Ishikawa (cell line): Measurements from ENCODE around the gene KDSR.

ENCODE experiments used
- CEBPB ChIP-seq: IDR thresholded peaks from 2 replicates; pipeline ENCODE4 v1.6.1; 2012
- CREB1 ChIP-seq: IDR thresholded peaks from 2 replicates; pipeline ENCODE4 v1.6.1; 2012; ENCODE audit warnings: low read depth
- EGR1 ChIP-seq: IDR thresholded peaks from 2 replicates; pipeline ENCODE4 v1.6.1; 2012
- EP300 ChIP-seq: IDR thresholded peaks from 2 replicates; pipeline ENCODE4 v1.6.1; 2012; ENCODE audit warnings: borderline replicate concordance
- FOXM1 ChIP-seq: IDR thresholded peaks from 2 replicates; pipeline ENCODE4 v1.6.1; 2012; ENCODE audit warnings: low read depth, borderline replicate concordance
- MAX ChIP-seq: IDR thresholded peaks from 2 replicates; pipeline ENCODE4 v1.6.1; 2012
- NFIC ChIP-seq: IDR thresholded peaks from 2 replicates; pipeline ENCODE4 v1.6.1; 2012
- RAD21 ChIP-seq: IDR thresholded peaks from 2 replicates; pipeline ENCODE4 v1.6.1; 2012; ENCODE audit warnings: low read depth
- REST ChIP-seq: IDR thresholded peaks from 2 replicates; pipeline ENCODE4 v1.6.1; 2012; ENCODE audit warnings: low read depth, mild to moderate bottlenecking
- TAF1 ChIP-seq: IDR thresholded peaks from 2 replicates; pipeline ENCODE4 v1.6.1; 2012; ENCODE audit warnings: low read depth, mild to moderate bottlenecking
- TCF12 ChIP-seq: IDR thresholded peaks from 2 replicates; pipeline ENCODE4 v1.6.1; 2012; ENCODE audit warnings: low read depth
- TEAD4 ChIP-seq: IDR thresholded peaks from 2 replicates; pipeline ENCODE4 v1.6.1; 2012
- YY1 ChIP-seq: IDR thresholded peaks from 2 replicates; pipeline ENCODE4 v1.6.1; 2012; ENCODE audit warnings: low read depth
- ZBTB7A ChIP-seq: IDR thresholded peaks from 2 replicates; pipeline ENCODE4 v1.6.1; 2012; ENCODE audit warnings: low read depth
- TF ChIP-seq, protein P1 (sequence below): IDR thresholded peaks from 2 replicates; pipeline ENCODE4 v1.6.1; 2012

The KDSR gene

GRCh38 chr18:63284173-63284799, 82.7 kb downstream of the KDSR start:
- TF ChIP-seq CREB1, result no peak
- TF ChIP-seq YY1, result no peak
- TF ChIP-seq, protein P1, sequence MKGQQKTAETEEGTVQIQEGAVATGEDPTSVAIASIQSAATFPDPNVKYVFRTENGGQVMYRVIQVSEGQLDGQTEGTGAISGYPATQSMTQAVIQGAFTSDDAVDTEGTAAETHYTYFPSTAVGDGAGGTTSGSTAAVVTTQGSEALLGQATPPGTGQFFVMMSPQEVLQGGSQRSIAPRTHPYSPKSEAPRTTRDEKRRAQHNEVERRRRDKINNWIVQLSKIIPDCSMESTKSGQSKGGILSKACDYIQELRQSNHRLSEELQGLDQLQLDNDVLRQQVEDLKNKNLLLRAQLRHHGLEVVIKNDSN, result no peak
- no peak for TF ChIP-seq TEAD4
- no peak for TF ChIP-seq REST
- no peak for TF ChIP-seq NFIC
- TF ChIP-seq CEBPB, result no peak
- TF ChIP-seq EP300, result no peak
- no peak for TF ChIP-seq ZBTB7A
- TF ChIP-seq RAD21, result no peak
- TF ChIP-seq EGR1, result no peak
- TF ChIP-seq FOXM1, result no peak
- no peak for TF ChIP-seq TAF1
- no peak for TF ChIP-seq TCF12
- TF ChIP-seq MAX, result no peak

DNA sequence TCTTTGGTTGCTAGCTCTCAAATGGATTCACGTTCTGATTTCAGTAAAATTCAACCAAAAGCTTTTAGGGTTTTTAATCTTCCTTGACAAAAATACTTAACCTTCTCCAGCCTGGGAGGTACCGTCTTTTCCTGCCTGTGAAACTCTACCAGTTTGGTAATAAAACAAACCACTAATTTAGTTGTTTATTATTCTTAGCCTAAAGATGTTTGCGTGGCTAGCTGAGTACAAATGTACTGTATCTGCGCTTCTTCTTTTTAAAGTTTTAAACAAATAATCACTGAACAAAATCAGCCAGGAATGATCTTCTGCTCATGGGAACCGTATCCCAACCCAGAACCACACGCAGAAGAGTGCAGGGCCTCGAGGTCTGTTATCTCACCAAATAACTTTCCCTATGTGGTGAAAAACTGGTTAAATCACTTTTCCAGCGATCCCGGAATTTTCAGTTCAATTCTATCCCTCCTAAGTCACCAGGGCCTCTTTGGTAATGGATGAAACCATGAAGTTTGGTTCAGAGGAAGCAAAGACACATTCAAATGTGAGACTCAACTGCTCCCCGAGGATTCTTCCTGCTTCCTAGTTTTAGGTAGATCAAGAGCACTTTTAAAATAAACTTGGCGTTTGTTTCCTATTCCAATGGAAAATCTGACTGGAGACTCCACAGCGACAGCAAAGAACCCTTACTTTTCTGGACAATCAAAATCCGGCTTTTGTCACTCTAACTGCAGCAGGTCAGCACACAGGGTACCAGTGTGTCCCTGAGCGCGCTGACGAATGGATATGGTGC, 83.5 kb downstream of the KDSR start:
- TF ChIP-seq RAD21 (no peak), TEAD4 (no peak), FOXM1 (no peak), EGR1 (no peak), CEBPB (no peak), EP300 (no peak), REST (no peak), CREB1 (no peak), TCF12 (no peak), MAX (no peak), TAF1 (no peak), YY1 (no peak), ZBTB7A (no peak), NFIC (no peak)
- TF ChIP-seq, protein P1, result no peak

DNA sequence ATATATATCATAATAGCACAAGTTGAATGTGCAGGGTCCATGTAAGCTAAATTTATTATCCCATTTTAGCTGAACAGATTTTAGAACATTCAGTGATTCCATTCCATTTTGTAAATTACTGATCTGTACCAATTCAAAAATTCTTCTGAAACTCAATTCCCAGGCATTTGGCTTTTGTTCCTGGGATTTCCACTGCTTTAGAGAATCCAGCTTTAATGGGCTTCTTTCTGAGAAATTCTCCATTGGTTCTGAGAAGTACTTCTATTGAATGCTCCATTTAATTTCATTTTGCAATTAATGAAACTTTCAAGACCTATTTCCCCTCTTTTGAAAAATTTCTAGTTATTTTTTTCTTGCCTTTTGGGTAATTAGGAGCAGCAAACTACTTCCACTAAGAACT, 84.2 kb downstream of the KDSR start:
- no peak for TF ChIP-seq REST
- no peak for TF ChIP-seq TEAD4
- TF ChIP-seq MAX, result no peak
- no peak for TF ChIP-seq CREB1
- no peak for TF ChIP-seq YY1
- TF ChIP-seq ZBTB7A, result no peak
- TF ChIP-seq NFIC, result no peak
- TF ChIP-seq RAD21, result no peak
